OCI-LY1 (cell line): Measurements from ENCODE around the gene USP48.

ENCODE experiments used
- H2AFZ ChIP-seq: fragments of 200-600 bp; sonication (generic), shearing (Covaris generic); 2 replicates; pipeline ENCODE4 v1.6.0; 2014; ENCODE audit warnings: antibody characterized with exemption, mild to moderate bottlenecking, low read length
- H3F3A ChIP-seq: fragments of 200-600 bp; sonication (generic), shearing (Covaris generic); 2 replicates; pipeline ENCODE4 v1.6.0; 2014; ENCODE audit warnings: mild to moderate bottlenecking, antibody characterized with exemption, low read length, moderate library complexity; ENCODE audit not compliant: insufficient read depth
- H3K27ac ChIP-seq: fragments of 200-600 bp; sonication (generic); 2 replicates; pipeline ENCODE4 v1.5.1; 2014; ENCODE audit warnings: low read length, mixed run types, mild to moderate bottlenecking, low read depth; ENCODE audit not compliant: poor library complexity, severe bottlenecking
- H3K27me3 ChIP-seq: fragments of 200-600 bp; sonication (generic); 2 replicates; pipeline ENCODE4 v1.6.0; 2014; ENCODE audit warnings: antibody characterized with exemption, mild to moderate bottlenecking, low read length, moderate library complexity; ENCODE audit not compliant: insufficient read depth
- H3K36me3 ChIP-seq: fragments of 200-600 bp; sonication (generic); 2 replicates; pipeline ENCODE4 v1.6.1; 2014; ENCODE audit warnings: mild to moderate bottlenecking, antibody characterized with exemption, low read length, moderate library complexity, mixed read lengths; ENCODE audit not compliant: insufficient read depth
- H3K4me1 ChIP-seq: fragments of 200-600 bp; sonication (generic); 2 replicates; pipeline ENCODE4 v1.5.1; 2014; ENCODE audit warnings: mild to moderate bottlenecking, low read length, moderate library complexity; ENCODE audit not compliant: insufficient read depth, severe bottlenecking
- H3K4me2 ChIP-seq: fragments of 200-600 bp; sonication (generic), shearing (Covaris generic); 2 replicates; pipeline ENCODE4 v1.6.1; 2014; ENCODE audit warnings: low read length
- H3K4me3 ChIP-seq: fragments of 200-600 bp; sonication (generic); 2 replicates; pipeline ENCODE4 v1.5.1; 2014; ENCODE audit warnings: low read length, low read depth, mild to moderate bottlenecking, mixed read lengths; ENCODE audit not compliant: poor library complexity, severe bottlenecking
- H3K79me2 ChIP-seq: fragments of 200-600 bp; shearing (Covaris generic); 2 replicates; pipeline ENCODE4 v1.6.1; 2016; ENCODE audit warnings: mixed run types, low read length, mixed read lengths; ENCODE audit not compliant: insufficient read depth
- H3K9ac ChIP-seq: fragments of 200-600 bp; sonication (generic), shearing (Covaris generic); 2 replicates; pipeline ENCODE4 v1.6.1; 2014; ENCODE audit warnings: mild to moderate bottlenecking, low read length, mixed read lengths
- H3K9me2 ChIP-seq: fragments of 200-600 bp; sonication (generic), shearing (Covaris generic); 2 replicates; pipeline ENCODE4 v1.6.1; 2014; ENCODE audit warnings: low read depth, mild to moderate bottlenecking, low read length, mixed read lengths
- H3K9me3 ChIP-seq: fragments of 200-600 bp; shearing (Covaris generic); 2 replicates; pipeline ENCODE4 v1.6.1; 2014; ENCODE audit warnings: low read length, mixed read lengths
- H4K20me1 ChIP-seq: fragments of 200-600 bp; sonication (generic), shearing (Covaris generic); 2 replicates; pipeline ENCODE4 v1.6.0; 2016; ENCODE audit warnings: mild to moderate bottlenecking, low read length; ENCODE audit not compliant: insufficient read depth
- EZH2 ChIP-seq: fragments of 200-600 bp; sonication (generic), shearing (Covaris generic); IDR thresholded peaks from 2 replicates; pipeline ENCODE4 v1.8.0; 2017; ENCODE audit warnings: borderline replicate concordance, mixed run types, mild to moderate bottlenecking, antibody characterized with exemption, low read length, moderate library complexity, mixed read lengths
- TF ChIP-seq, protein P1 (sequence below): fragments of 200-600 bp; sonication (generic), shearing (Covaris generic); IDR thresholded peaks from 2 replicates; pipeline ENCODE4 v1.5.1; 2017; ENCODE audit warnings: mild to moderate bottlenecking, antibody characterized with exemption, low read length, moderate library complexity, mixed read lengths

USP48 gene

DNA sequence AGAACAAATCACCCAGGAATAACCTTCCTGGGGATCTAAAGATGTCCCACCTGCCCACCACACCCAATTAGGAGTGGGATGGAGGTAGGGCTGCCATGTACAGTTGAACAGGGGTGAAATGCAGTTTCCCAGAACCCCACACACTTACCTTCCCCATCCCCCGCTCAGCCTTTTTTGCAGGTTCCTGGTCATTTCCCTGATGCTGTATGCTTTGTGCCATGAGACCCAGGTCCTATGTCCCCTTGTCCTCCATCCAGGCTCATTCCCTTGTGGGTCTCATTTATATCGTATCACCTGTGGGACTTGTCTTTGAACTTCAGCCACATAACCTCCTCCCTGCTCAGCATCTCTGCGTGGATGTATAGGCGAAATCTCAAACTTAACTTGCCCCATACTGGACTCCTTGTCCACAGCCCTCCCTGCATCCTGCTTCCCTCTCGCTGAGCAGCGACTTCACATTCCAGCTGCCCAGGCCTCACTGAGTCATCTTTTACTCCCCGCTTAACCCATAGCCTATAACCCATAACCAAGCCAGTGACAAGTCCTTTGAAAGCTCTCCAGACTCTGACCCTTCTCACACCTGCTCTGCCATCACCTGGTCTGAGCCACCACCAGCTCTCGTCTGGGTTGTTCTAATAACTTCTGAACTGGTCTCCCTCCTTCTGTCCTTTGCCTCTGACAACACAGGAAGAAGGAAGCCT, 33.8 kb upstream of the USP48 start:
- Histone ChIP-seq H3K9me3 (no peaks in the 10 kb centered on the region), H3F3A (no peaks in the 10 kb centered on the region), H3K79me2 (no peaks in the 10 kb centered on the region), H3K36me3 (no peaks in the 10 kb centered on the region), H3K27ac (no peak overlapping the region), H3K4me1 (peaks cover 14% of the 10 kb centered on the region), H3K27me3 (peaks cover 2% of the 10 kb centered on the region; the same call in 1 of the 2 replicates), H3K9me2 (no peaks in the 10 kb centered on the region), H3K9ac (no peak overlapping the region), H3K4me2 (no peak overlapping the region), H4K20me1 (no peaks in the 10 kb centered on the region), H2AFZ (no peak overlapping the region), H3K4me3 (no peak overlapping the region)
- TF ChIP-seq EZH2: no peak
- TF ChIP-seq, protein P1, sequence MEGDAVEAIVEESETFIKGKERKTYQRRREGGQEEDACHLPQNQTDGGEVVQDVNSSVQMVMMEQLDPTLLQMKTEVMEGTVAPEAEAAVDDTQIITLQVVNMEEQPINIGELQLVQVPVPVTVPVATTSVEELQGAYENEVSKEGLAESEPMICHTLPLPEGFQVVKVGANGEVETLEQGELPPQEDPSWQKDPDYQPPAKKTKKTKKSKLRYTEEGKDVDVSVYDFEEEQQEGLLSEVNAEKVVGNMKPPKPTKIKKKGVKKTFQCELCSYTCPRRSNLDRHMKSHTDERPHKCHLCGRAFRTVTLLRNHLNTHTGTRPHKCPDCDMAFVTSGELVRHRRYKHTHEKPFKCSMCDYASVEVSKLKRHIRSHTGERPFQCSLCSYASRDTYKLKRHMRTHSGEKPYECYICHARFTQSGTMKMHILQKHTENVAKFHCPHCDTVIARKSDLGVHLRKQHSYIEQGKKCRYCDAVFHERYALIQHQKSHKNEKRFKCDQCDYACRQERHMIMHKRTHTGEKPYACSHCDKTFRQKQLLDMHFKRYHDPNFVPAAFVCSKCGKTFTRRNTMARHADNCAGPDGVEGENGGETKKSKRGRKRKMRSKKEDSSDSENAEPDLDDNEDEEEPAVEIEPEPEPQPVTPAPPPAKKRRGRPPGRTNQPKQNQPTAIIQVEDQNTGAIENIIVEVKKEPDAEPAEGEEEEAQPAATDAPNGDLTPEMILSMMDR: no peak

DNA sequence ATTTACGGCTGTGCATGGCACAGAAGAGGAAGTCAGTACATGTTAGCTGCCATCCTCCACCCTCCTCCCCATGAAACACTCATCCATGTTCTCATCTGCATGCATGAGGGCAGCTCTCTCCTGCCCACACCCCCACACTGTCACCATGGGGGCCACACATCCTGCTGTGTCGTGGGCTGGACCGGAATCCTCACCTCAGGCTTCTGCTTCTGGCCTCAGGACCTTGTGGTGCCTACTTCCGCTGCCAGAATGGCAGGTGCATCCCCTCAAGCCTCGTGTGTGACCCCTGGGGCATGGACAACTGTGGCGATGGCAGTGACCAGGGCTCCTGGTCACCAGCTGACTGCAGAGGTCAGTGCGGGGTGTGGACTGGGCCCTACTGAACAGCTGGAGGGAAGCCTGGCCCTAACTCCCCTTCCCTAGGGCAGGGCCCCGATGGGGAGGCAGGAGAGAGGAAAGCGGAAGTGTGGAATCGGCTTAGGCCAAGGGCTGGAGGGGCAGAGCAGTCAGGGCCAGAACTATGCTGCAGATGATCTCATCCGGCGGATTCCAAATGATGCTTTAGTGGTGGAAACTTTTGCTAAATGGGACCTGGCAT, 32.9 kb upstream of the USP48 start:
- H3K9me2 ChIP-seq: no peaks in the 10 kb centered on the region
- no peaks in the 10 kb centered on the region for H3K9me3 ChIP-seq
- no peaks in the 10 kb centered on the region for H3K36me3 ChIP-seq
- H3K9ac ChIP-seq: no peak overlapping the region
- peak overlapping the region; percentile 25 for H3K27ac ChIP-seq
- H3K79me2 ChIP-seq: no peaks in the 10 kb centered on the region
- H3K4me1 ChIP-seq: peaks cover 14% of the 10 kb centered on the region
- H4K20me1 ChIP-seq: no peaks in the 10 kb centered on the region
- H3K4me3 ChIP-seq: no peak overlapping the region
- no peaks in the 10 kb centered on the region; the same call in 1 of the 2 replicates for H3K27me3 ChIP-seq
- no peak overlapping the region for H2AFZ ChIP-seq
- TF ChIP-seq, protein P1: no peak
- TF ChIP-seq EZH2: no peak
- H3K4me2 ChIP-seq: no peak overlapping the region
- H3F3A ChIP-seq: no peaks in the 10 kb centered on the region

DNA sequence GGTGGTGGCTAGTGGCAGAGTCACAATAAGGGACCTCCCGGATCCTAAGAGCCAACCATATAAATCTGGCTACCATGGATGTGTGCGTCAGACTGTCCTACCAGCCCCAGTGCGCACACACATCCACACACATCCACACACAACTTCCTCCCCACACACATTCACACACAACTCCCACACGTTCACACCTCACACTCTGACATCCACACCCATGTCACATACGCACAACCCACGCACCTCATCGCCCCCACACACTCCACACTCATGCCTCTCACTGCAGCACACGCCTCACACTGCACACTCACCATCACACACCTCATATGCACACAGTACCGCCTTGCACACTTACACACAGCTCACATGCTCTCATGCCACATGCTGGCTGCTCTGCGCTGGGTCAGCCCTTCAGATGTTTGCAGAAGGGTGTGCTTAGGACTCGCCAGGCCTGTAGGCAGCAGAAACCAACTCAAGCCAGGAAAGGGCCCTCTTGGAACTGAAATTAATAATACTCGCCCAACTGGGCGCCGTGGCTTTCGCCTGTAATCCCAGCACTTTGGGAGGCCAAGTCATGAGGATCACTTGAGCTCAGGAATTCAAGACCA, 32.1 kb upstream of the USP48 start:
- Histone ChIP-seq H3K79me2 (no peaks in the 10 kb centered on the region), H3K9me2 (no peaks in the 10 kb centered on the region), H3K4me1 (peaks cover 14% of the 10 kb centered on the region), H3K27ac (no peak overlapping the region), H3K9me3 (no peaks in the 10 kb centered on the region), H3K4me2 (peak overlapping the region; percentile 56), H3K36me3 (no peaks in the 10 kb centered on the region), H4K20me1 (no peaks in the 10 kb centered on the region), H3K9ac (peak overlapping the region; percentile 38; the same call in 1 of the 2 replicates), H3K27me3 (no peaks in the 10 kb centered on the region; the same call in 1 of the 2 replicates), H3F3A (no peaks in the 10 kb centered on the region), H2AFZ (0 out of 2 replicates have a peak overlapping the region, but pooled peaks have one; percentile 1), H3K4me3 (peak overlapping the region; percentile 52)
- TF ChIP-seq EZH2: no peak
- TF ChIP-seq, protein P1: no peak
